CD4-positive, alpha-beta T cell treated with Interleukin-2 at 100 ng/mL for 4 hours (primary cell): ENCODE measurements around the gene WDR53.
A peak's percentile ranks its signal among the peaks of the same experiment; 100 is the strongest.
"Not testable (repeated sequence)": the region's sequence is repeated elsewhere in the genome, so short reads cannot be mapped to it uniquely, and the experiment has no call there.

Source experiments
- DNase-seq: peaks from one replicate; pipeline ENCODE4 v3.0.0-alpha.2; 2020; ENCODE audit warnings: low spot score

The WDR53 gene

DNA sequence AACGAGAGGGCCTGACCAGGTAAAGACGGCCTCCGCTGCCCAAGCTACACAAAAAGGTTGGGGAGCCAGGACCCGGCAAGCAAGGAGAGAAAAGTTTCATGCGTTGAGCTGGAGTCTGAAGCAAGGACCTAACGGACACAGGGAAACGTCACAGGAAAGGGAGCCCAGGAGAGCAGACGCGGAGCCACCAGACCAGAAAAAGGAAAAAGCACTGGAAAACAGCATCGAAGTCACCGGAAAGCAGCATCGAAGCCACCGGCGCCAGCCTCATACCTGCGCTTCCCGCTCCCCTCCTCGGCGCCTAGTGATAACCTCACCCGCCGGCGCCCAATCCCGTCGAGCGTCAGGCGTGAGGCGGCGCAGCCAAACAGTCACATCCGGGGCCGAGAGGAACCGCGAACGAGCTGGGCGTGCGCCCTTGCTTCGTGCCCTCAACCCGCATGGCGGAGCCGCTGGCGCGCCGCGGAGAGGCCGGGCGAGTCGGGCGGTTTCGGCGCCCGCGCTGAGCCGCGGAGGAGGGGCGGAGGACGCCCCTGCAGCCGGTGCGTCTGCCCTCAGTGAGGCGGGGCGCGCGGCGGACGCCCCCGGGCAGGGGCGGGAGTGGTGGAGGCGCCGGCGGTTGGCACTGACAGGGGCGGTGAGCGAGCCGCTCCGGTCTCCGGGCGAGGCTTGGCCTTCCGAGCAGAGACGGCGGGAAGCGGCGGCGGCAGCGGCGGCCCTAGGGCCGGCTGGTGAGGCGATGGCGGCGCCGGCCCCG lies at the start of gene WDR53, which contains the start of gene FBXO45:
Gene WDR53, minus strand, starts transcription at position 309 of the 757 bp plus-strand sequence. CDS start 7,079 bp downstream, outside the sequence.
Gene FBXO45, plus strand, starts transcription at position 415 of the 757 bp plus-strand sequence. Its CDS starts 325 bp downstream, at position 740.
- peak; percentile 96 for DNase-seq

DNA sequence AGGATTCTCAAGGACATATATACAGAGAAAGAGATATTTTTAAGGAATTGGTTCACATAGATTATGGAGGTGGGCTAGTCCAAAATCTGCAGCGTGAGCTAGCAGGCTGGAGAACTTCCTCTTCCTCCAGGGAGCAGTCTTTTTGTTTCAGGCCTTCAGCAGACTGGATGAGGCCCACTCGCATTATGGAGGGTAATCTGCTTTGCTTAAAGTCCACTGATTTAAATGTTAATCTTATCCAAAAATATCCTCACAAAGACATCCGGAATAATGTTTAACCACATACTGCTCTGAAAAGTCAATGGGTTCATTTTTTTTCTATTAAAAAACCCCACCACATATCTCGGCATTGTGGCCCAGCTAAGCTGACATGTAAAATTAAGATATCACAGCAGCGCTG lies 48.9 kb upstream of the WDR53 start:
- no peak for DNase-seq

DNA sequence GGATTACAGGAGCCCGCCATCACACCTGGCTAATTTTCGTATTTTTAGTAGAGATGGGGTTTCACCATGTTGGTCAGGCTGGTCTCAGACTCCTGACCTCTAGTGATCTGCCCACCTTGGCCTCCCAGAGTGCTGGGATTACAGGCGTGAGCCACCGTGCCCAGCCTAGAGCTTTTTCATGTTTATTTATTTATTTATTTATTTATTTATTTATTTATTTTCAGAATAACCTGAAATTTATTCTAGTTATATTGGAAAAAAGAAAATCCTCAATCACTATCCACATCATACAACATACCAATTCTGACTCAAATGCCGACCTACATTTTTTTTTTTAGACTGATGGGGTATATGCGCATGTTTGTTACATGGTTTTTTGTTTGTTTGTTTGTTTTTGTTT lies 46.9 kb upstream of the WDR53 start:
- DNase-seq, result not testable (repeated sequence)

DNA sequence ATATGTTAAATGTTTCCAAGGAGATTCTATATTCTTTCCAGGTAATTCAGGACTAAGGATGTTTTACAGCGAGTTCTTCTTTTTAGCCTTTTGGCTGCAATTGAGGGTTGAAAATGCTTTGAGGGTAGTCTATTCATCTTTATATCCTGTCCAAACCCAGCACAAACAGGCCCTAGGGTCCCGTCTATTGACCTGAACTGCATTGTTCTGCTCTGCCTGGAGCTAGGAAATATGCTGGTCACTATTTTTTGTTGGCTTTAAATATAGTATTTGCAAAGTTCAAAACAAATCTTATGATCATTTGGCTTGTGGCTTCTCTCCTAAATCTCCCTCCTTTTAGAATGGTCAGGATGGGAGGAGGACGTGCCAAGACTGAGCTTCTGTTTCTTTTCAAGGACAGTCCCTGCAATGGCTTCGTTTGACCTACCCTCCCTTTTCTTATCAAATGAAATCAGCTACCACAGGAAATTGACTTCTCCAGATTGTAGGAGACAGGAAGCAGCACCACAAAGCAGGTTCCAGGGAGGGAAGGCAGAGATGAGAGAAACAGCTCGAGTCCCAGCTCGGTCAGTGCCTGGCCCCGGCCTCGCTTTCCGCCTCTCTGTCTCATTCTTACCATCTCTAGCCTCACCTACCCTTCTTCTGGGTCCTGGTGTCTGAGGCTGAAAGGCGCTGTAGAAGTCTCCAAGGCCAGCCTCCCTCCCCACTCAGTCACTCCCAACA lies 43.6 kb upstream of the WDR53 start:
- no peak for DNase-seq

DNA sequence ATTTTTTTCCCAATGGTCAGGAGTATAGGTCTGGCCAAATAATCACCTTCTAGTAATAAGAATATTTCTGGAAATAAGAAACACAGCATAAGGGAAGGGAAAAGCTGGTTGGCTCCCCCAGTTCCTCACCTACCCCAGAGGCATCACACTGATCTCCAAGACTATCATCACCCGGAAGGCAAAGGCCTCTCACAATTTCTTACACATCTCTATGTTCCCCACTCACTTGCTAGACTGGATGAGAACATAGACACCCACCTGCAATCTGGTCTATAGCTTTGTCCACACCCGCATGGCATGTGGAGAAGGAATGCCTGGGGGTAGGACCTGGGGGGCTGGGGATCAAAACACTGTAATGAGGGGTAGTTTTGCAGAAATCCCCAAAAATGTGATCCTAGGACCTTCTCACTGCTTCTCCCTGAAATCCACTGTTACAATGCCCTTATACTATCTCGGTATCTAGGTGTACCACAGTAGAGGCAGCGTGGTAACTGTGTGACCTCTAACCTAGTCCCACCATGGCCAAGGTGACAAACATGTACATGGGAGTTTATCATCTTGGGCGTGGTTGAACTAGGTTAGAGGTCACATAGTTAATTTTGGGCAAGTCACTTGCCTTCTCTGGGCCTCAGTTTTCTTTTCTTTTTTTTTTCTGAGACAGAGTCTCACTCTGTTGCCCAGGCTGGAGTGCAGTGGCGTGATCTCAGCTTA lies 41.6 kb upstream of the WDR53 start:
- peak; percentile 40 for DNase-seq

DNA sequence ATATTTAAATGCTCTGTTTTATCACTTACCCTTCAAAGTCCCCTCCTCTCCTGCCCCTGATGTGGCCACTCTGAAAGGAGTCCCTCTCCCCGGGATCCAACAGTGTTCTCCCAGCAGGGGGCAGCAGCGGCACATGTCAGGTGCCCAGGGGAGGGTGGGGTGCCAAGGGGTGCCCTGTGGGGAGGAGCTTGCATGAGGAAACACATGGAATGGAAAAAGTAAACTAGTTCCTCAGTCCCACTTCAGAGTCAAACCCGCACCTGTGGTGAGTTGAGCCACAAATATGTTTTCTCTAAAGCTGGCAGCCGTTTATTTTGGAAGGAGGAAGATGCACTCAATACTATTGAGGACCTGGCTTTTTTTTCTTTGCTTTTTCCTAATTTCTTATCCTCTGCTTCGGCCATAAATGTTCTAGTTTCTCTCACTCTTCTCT lies 41.0 kb upstream of the WDR53 start:
- peak; percentile 94 for DNase-seq

DNA sequence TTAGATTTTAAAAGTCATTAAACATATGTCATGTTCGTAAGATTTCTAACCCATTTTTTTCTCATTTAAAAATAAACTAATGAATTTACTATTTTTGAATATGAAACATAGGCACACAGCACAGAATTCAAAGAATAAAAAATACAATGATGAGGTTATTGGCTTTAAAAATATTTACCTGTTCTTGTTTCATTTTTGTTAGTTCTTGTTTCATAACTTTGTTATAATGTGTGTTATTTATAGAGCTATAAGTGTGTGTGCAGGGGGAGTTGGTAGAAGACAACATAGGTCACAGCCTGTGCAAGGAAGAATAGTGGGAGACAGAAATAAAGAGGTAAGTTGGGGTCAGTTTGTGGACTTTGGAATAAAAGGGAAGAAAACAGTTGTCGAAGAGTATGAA lies 40.3 kb upstream of the WDR53 start:
- no peak for DNase-seq

DNA sequence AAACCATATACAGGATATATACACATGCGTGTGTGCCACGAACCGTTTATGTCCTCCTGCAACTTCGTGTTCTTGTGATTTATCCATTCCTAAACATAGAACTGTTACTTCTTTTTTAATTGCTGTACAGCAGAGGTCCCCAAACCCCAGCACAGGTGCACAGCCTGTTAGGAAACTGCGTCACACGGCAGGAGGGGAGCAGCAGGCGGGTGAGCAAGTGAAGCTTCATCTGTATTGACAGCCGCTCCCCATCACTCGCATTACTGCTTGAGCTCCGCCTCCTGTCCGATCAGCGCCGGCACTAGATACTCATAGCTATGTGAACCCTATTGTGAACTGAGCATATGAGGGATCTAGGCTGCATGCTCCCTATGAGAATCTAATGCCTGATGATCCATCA lies 36.2 kb upstream of the WDR53 start:
- DNase-seq, result peak; percentile 63

DNA sequence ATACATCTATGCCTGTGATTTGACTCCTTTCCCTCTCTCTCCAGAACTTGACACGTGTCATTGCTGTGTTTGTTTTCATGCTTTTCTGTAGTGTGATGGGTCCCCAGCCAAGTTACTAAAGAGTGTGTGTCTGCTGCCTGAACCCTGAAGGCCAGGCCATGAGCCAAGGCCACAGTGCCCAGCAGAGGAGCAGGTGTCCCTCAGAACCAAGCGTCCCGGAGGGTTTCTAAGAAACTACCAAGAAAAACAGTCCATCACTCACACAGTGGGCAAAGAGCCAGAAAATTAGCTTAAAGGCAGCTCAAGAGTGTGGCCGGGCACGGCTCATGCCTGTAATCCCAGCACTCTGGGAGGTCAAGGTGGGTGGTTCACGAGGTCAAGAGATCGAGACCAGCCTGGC lies 35.3 kb upstream of the WDR53 start:
- DNase-seq, result no peak

DNA sequence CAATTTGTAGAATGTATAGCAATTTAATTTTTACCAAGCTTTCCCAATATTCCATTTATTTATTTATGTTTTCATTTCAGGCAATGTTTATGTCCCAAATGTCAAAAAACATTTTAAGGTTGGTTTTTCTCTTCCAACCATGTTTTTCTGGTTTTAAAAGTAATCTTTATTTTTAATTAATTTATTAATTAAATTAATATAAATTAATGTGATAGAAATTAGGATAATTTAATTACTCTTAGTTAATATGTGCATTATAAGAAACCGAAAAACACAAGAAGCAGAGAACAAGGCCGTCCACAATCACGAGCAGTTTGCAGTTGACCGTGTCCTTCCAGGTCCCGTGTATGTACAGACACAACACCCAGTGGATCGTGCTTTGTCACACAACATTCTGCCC lies 34.3 kb upstream of the WDR53 start:
- DNase-seq, result no peak

DNA sequence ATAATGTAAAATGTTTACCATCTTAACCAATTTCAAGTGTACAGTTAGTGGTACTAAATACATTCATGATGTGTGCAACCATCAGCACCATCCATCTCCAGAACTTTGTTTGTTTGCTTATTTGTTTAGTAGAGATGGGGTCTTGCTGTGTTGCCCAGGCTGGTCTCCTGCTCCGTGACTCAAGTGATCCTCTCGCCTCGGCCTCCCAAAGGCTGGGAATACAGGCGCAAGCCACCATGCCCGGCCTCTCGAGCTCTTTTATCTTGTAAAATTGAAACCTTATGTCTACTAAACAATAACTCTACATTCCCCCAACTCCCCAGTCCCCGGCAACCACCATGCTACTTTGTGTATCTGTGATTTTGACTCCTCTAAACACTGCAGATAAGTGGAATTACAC lies 32.0 kb upstream of the WDR53 start:
- DNase-seq, result no peak

DNA sequence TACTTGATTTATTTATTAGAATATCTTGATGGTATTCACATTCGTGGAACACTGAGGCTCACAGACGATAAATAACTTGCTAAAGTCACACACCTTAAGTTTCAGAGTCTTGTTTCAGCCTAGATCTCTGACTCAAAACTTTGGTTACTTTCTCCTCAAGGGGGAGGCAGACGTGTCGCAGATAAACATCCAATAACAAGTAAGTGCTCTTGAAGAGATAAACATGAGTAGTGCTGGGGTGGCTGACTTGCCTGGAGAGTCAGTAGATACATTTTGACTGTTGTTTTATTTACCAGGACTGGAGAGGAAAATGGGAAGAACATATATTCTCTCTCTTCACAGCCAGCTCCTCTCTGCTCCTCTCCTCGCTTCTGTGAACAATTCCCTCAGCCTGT lies 31.4 kb upstream of the WDR53 start:
- DNase-seq, result no peak

DNA sequence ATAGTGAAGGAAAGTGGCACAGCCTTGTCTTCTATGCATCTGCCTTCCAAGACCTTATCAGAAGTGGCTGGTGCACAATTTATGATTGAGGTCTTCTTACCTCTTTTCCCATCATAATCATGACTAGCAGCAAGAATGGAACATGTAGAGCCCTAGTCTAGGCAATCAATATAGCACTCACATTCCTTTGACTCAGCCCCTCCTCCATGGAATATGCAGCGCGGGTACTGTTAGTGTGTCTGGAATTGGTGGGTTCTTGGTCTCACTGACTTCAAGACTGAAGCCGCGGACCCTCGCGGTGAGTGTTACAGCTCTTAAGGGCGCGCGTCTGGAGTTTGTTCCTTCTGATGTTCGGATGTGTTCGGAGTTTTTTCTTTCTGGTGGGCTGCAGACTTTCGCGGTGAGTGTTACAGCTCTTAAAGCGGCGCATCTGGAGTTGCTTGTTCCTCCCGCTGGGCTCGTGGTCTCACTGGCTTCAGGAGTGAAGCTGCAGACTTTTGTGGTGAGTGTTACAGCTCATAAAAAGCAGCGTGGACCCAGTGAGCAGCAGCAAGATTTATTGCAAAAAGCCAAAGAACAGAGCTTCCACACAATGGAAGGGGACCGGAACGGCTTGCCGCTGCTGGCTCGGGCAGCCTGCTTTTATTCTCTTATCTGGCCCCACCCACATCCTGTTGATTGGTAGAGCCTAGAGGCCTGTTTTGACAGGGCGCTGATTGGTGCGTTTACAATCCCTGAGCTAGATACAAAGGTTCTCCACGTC lies 29.8 kb upstream of the WDR53 start:
- DNase-seq, result peak; percentile 50

DNA sequence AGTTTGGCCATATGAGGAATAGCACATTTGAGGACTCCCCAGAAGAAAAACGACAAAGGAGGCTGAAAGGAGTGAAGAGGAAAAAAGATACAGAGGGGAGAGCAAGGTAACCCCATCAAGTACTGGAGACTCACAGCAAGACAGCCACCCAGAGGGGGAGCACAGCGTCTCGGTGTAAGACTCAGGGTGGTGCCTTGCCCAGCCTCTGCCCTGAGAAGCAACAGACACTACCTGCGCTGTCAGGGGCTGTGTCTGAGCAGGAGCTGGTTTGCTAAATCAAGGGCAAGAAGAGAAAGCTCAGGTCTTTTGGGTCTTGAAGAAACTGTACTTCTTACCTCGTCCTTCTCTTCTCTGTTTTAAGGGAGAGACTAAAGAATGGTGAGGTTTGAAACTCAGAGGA lies 28.0 kb upstream of the WDR53 start:
- DNase-seq, result no peak

DNA sequence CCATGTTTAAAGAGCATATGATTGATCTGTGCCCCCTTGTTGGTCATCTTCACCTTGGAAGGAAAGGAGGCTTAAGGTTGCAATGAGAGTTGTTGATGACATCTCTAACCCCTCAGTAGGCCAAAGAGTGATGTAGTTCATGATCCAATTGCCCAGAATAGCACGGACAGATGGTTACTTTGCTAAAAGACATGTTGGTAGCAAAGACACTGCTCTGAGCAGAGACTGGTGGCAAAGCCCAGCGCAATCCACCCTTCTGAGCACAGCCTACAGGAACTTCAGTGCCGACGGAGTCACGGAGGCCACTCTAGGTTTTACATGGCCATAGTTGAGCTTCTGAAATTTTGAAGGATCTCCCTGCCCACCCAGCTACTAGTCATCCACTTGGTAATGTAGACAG lies 21.9 kb upstream of the WDR53 start:
- DNase-seq, result no peak

DNA sequence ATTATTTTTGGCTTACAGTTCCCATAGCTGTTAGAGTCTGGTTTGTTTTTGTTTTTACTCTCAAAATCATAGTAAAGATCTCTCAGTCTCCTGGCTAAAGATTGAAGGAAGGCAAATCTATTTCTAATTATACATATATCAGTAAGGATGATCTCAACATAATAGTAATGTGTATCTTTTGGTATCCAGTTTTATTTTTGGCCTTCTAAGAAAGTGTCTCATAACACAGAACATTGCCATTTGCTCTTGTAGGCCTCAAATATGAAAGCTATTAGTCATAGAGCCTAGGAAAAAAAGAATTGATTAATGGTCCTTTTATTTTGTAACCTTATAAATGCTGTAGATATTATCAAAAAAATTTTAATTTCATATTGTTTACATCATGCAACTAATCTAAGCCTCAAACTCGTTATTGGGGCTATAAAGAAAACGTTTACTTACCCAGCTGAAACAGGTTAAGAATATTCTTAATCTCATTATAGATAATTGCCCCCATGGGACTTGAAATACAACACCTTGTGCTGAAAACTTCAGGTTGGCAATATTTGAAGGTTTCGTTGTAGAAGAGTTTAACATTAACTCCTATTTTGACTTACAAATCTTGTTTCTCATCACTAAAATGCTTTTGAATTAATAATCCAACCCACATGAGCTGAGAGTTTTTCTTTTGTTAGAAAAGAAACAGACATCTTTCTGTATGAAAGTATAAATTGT lies 16.8 kb upstream of the WDR53 start:
- no peak for DNase-seq

DNA sequence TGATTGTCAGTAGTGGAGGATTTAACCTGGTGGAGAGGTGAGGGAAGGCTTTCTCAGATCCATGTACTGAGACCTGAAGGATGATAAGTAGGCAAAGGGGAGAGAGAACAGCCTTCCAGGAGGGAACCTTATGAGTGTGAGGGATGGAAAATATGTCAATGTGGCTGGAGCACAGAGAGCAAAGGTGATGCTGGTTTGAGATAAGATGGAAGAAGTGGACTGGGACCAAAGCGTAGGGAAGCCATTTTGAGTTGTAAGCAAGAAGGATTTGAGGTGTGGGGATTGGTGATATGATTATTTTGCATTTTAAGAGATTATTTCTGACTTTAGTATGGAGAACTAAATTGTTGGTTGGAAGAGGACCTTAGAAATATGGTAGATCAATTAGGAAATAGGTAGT lies 4.0 kb upstream of the WDR53 start:
- DNase-seq, result no peak

DNA sequence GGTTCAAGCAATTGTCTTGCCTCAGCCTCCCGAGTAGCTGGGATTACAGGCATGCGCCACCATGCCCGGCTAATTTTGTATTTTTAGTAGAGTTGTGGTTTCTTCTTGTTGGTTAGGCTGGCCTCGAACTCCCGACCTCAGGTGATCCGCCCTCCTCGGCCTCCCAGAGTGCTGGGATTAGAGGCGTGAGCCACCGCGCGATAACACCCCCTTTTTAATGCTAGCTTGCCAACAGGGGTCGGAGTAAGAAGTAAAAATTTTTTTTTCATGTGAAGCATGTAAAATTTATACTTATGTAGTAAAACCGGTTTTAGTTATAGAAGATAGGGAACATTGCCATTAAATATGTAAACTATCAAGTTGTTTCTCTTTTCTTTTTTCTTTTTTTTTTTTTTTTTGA lies 2.0 kb upstream of the WDR53 start:
- not testable (repeated sequence) for DNase-seq

DNA sequence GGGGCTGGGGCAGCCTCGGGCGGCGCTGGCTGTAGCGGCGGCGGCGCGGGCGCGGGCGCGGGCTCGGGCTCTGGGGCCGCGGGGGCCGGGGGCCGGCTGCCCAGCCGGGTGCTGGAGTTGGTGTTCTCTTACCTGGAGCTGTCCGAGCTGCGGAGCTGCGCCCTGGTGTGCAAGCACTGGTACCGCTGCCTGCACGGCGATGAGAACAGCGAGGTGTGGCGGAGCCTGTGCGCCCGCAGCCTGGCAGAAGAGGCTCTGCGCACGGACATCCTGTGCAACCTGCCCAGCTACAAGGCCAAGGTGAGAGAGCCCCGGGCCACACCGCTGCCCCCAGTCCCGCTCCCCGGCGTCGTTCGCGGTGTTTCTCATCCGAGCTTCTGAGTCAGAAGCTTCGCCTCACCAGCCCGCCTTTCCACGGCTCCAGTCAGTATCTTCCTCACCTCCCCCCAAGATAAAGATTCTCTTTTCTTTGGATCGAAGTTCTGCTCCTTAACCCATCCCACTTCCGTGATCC lies 706 bp upstream of the WDR53 start:
- DNase-seq, result peak; percentile 37

DNA sequence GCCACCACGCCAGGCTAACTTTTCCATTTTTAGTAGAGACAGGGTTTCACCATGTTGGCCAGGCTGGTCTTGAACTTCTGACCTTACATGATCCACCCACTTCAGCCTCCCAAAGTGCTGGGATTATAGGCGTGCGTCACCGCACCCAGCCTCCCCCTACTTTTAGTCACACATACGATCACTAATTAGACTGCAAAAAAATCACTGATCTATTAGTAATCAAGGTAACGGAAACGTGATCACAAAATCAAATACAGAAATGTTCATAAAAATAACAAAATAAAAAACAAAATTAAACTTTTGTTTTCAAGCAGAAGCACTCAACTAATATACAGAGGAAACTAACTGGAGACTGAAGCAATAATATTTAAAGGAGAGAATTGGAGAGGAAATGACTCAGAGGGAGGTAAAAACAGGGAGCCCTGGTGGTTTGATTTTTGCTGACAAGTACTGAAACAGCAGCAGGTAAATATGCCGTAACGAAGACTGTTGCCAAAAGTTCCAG lies 4.6 kb downstream of the WDR53 start:
- DNase-seq, result peak; percentile 66

DNA sequence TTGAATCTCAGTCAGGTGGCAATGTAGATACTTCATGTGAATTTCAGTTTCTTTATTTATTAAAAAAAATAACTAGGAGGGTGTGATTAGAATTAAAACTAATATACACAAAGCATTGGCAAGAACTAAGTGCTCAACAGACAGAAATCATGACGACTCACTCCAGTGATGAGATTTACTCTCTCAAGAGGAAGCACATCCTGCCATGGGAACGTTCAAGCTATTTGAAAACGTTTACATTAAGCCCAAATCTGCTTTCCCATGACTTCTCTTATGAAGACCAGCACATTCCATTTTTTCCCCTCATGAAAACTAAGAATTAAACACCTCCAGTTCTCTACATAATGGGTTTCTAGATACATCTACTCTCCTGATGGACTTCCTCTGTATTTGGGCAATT lies 8.5 kb downstream of the WDR53 start:
- no peak for DNase-seq
